DMS 273 (cell line): Measurements from ENCODE around the gene MMP11.

ENCODE experiments used
- DNase-seq: peaks from one replicate; lab custom pipeline; 2025; ENCODE audit not compliant: unreplicated experiment; lab: John Stamatoyannopoulos, UW

MMP11 gene

DNA sequence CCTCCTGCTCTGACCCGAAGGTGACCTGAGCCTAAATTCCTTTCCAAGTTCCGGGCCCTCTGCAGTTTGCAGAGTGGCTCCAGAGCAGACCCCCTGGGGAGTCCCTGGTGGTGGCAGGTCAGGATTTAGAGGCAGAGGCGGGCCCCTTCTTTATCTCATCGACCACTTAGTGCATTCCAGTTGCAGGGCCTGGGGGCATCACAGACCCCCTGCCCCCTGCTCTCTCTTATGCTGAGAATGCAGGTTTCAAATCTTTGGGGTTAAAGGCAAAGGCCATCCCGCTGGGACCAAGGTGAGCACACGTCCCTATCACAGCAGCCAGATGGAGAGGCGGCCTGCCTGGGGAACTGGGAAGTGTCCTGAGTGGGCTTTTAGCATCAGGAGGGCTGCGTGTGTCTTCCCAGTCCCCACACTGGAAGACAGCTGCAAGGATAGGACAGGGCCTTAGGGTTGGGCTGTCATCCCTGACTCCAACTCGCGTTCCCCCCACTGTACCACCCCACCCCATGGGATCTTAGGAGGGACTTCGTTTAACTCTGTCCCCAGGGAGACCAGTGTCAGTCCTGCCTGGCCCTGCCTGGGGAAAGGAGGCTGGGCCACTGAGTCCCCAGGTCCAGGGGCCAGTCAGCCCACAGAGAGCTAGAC, 54.8 kb downstream of the MMP11 start:
- no peak for DNase-seq

DNA sequence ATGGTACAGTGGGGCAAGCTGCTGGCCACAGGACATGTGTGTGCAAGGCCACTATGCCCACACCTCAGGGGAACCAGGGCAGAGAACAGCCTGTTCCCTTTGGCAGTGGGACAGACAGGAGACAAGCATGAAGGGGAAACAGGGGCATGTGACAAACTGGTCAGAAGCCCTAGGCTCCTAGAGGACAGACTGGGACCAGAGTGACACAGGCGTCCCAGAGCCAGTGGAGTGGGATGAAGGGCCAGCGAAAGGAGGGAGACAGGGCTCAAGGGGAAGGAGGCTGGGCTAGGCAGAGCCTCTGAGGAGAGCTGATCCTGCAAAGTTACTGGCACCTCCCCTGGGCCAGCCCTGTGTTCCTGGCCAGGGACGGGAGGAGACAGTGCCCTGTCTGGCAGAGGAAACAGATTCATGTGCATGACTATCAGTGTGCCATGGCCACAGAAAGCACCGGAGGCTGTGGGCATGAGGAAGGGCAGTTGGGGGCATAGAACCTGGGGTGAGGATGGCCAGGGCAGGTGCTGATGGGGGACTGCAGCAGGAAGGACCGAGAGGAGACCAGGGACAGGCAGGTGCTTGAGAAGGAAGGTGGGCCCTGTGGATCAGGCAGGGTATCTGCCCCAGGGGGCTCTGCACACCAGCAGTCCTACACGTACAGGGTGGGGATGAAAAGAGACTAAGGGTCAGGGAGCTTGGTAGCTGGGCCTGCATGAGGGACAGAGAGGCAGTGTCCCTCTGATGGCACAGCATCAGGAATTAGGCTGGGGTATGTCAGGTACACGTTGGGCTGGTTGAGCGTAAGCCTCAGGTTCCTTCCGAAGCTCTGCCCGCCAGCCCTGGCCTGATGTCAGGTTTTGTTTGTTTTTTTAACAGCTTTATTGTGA, 56.4 kb downstream of the MMP11 start:
- DNase-seq: no peak

DNA sequence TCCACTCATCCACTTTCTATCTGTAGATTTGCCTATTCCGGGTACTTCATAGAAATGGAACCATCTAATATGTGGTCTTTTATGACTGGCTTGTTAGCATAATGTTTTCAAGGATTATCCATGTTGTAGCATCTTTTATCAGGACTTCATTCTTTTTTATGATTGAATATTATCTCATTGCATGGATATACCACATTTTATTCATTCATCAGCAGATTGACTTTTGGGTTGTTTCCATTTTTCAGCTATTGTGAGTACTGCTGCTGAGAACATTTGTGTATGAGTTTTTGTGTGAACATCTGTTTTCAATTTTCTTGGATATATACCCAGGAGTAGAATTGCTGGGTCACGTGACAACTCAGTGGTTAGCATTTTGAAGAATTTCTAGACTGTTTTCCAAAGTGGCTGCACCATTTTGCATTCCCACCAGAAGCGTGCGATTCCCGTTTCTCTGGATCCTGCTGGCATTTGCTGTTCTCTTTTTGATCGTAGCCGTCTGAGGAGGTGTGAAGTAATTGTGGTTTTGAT, 57.3 kb downstream of the MMP11 start:
- no peak for DNase-seq

DNA sequence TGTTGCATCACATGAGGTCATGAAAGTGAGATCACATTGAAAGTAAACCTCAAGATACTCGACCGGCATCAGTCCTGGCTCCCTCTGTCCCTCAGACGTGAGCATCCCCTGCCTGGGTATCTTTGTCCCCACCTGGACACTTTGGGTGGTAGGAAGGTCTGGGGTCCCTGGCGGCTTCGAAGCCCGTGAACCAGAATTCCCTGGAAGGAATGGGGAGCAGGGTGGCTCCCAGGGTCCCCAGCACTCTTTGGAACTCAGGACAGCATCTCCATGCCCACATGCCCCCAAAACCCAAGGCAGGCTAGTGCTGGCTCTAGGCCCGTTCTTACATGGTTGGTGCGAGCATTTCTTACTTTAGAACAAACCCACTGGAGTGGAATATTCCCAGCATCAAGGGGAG, 58.6 kb downstream of the MMP11 start:
- DNase-seq: no peak

DNA sequence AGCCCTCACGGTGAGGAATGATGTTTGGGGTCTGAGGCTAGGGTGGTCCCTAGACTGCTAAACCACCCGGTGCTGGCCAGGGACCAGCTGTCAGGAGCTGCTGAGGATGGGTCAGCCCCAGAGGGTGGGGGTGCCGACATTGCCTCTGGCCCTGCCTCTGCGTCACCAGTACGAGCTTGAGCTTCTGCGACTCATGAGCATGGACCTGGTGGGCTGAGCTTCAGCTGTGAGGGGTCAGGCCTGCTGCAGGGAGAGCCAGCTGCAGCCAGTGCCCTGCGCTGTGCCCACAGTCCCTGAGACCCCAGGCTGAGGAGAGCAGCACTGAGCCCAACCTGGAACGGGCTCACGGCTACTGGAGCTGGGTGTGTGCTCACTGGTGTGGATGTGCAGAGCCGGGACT, 59.1 kb downstream of the MMP11 start:
- DNase-seq: no peak

DNA sequence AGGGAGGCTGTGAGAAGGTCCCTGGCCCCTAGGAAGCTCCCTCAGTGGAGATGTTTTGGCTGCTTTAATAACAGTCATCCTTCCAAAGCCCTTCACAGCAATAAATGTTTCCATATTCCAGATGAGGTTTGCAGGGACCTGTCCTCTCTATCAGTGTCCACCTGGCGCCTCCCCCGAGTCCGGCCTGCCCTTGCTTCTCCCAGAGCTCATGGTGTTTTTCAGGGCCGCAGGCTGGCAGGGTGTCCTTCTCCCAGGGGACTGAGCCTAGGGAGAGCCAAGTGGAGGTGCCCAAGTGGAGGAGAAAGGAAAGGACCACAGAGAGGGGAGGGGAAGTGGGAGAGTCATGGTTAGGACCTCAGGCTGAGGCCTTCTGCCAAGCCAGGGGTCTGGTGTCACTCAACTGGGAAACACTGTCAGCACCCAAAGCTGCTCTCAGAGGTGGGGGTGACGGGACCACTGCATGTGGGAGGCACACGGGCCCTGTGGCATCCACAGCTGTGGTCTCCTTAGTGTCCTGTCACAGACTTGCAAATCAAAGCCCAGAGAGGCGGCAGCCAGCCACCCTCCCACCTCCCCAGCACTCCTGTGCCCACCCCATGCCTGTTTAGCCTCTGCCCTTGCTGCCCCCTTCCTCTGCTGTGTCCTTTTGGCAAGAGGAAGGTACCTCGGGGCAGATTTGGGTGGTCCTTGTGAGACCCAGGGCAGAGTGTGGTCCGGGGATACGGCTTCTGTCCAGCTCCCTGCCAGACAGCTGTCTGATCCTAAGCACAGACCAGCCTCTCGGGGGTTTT, 59.8 kb downstream of the MMP11 start:
- DNase-seq: no peak

DNA sequence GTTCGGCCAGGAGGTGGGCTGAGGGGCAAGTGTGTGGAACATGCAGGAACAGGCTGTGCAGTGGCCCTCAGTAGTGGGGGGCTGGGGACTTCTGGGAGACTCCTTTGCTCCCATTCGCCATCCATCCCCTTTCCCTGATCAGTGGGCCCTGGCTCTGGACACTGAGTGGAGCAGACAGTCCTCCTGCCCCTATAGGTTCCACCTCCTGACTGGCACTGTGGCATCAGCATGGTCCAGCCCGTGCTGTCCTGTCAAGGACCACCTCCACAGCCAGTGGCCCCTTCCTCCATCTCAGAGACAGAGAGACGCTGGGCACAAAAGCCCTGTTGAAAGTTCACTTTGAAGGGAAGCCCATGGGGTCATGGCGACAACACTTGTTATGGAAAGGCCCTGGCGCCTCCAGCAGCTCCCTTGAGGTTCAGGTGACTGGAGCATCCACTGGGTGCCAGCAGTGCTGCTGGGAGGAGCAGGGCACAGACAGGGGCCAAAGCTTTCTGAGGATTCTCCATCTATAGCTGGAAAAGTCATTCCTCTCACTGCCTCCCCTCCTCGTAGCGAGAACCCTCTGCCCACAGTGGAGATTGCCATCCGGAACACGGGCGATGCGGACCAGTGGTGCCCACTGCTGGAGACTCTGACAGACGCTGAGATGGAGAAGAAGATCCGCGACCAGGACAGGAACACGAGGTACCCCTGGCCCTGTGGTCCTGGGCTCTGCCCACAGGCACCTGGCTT, 60.5 kb downstream of the MMP11 start:
- no peak for DNase-seq
